Tibial nerve (tissue), 4 donors: ENCODE measurements around the gene LHPP. TPM values are rescaled to one million over a fixed set of nuclear protein-coding genes. Genes with fewer than 3 reads are reported as not detected.

Experiments
- DNase-seq, 2 donors: peaks; one replicate each; pipeline ENCODE4 v3.0.0-alpha.2; 2019; ENCODE audit warnings: low spot score in 2 of 2
- H3K27ac ChIP-seq, 4 donors: fragments of 200-600 bp; sonication (generic) in 3 of 4; one replicate each; pipeline ENCODE4 v1.5.1; 2017 to 2019; ENCODE audit warnings: mild to moderate bottlenecking in 1 of 4
- H3K27me3 ChIP-seq, 2 donors: fragments of 200-600 bp; sonication (generic) in 1 of 2; one replicate each; pipeline versions ENCODE4 v1.5.1 to v1.6.0; 2017 to 2019
- H3K36me3 ChIP-seq, 3 donors: fragments of 200-600 bp; sonication (generic); one replicate each; pipeline ENCODE4 v1.5.1; 2018 to 2019
- H3K4me1 ChIP-seq, 4 donors: fragments of 200-600 bp; sonication (generic) in 3 of 4; one replicate each; pipeline ENCODE4 v1.5.1; 2017 to 2019
- H3K4me3 ChIP-seq, 4 donors: fragments of 200-600 bp; sonication (generic) in 3 of 4; one replicate each; pipeline ENCODE4 v1.5.1; 2017 to 2019; ENCODE audit warnings: mild to moderate bottlenecking in 1 of 4, moderate library complexity in 1 of 4
- H3K9me3 ChIP-seq, 4 donors: fragments of 200-600 bp; sonication (generic) in 3 of 4; one replicate each; pipeline ENCODE4 v1.5.1; 2017 to 2019
- CTCF ChIP-seq, 5 experiments: fragments of 200-600 bp in 3 of 5; fragments of 450-650 bp in 2 of 5; sonication (generic) in 3 of 5; IDR thresholded peaks; one replicate each; pipeline ENCODE4 v1.5.1; 2016 to 2019; ENCODE audit warnings: antibody characterized with exemption in 5 of 5, mild to moderate bottlenecking in 3 of 5, moderate library complexity in 2 of 5
- EP300 ChIP-seq, 2 donors: sonication (generic); formaldehyde crosslinking; IDR thresholded peaks; one replicate each; pipeline ENCODE4 v1.6.1; 2017; ENCODE audit warnings: antibody characterized with exemption in 2 of 2, mild to moderate bottlenecking in 1 of 2
- POLR2A ChIP-seq, 2 donors: fragments of 450-650 bp; IDR thresholded peaks; one replicate each; pipeline ENCODE4 v1.6.1; 2017; ENCODE audit warnings: antibody characterized with exemption in 2 of 2, mild to moderate bottlenecking in 2 of 2, moderate library complexity in 2 of 2
- WGBS, 2 donors: methylation state at CpG; one replicate each; pipeline ENCODE4 v1.1.5; 2018; 5-methylcytosine and 5-hydroxymethylcytosine counted together
- total RNA-seq, 4 donors: library from RNA; depleted of rRNA; stranded (reverse); fragments of >200 nt; gene quantifications; one replicate each; pipeline ENCODE4 v1.1.0, GENCODE V29; 2016

The LHPP gene
- total RNA-seq, 4 donors from 2014 or later = 25.5 to 211 (median 123) TPM

GRCh38 chr10:124624895-124625294 is 163.3 kb downstream of the LHPP start:
- Histone ChIP-seq H3K36me3 (peaks cover 0 to 25% (median 0%) of the 10 kb centered on the region in 3 donors), H3K27me3 (no peaks in the 10 kb centered on the region), H3K4me3 (no peak overlapping the region), H3K9me3 (no peaks in the 10 kb centered on the region), H3K27ac (peak overlapping the region in 3 of 4 donors; percentile 53 to 95 (median 79)), H3K4me1 (peaks cover 3 to 94% (median 75%) of the 10 kb centered on the region in 4 donors)
- TF ChIP-seq CTCF (IDR thresholded peaks at IDR 0.05) (no peak), EP300 (IDR thresholded peaks at IDR 0.05) (no peak), POLR2A (IDR thresholded peaks at IDR 0.05) (no peak)
- DNase-seq = no peak
- WGBS, 2 donors = 82 to 91% methylated on average over 16 of the region's 16 CpGs

- WGBS, 2 donors = 70 to 88% methylated on average over 5 to 19 of the region's 23 CpGs
- Histone ChIP-seq H3K27me3 (no peaks in the 10 kb centered on the region), H3K9me3 (no peaks in the 10 kb centered on the region), H3K4me1 (peaks cover 3 to 94% (median 76%) of the 10 kb centered on the region in 4 donors), H3K27ac (peak overlapping the region in 3 of 4 donors; percentile 53 to 95 (median 79)), H3K36me3 (peaks cover 0 to 25% (median 0%) of the 10 kb centered on the region in 3 donors), H3K4me3 (no peak overlapping the region)
- no peak for DNase-seq
- TF ChIP-seq EP300 (IDR thresholded peaks at IDR 0.05) (no peak), CTCF (IDR thresholded peaks at IDR 0.05) (no peak), POLR2A (IDR thresholded peaks at IDR 0.05) (no peak)
These were observed 164.2 kb downstream of the LHPP start for GRCh38 chr10:124625831-124626238.

GRCh38 chr10:124626759-124627380 is 165.2 kb downstream of the LHPP start:
- H3K27ac ChIP-seq = peak overlapping the region; percentile 46 to 95 (median 86)
- no peaks in the 10 kb centered on the region for H3K9me3 ChIP-seq
- no peaks in the 10 kb centered on the region for H3K27me3 ChIP-seq
- no peak overlapping the region for H3K4me3 ChIP-seq
- H3K4me1 ChIP-seq = peaks cover 3 to 94% (median 77%) of the 10 kb centered on the region in 4 donors
- peaks cover 0 to 21% (median 0%) of the 10 kb centered on the region in 3 donors for H3K36me3 ChIP-seq
- TF ChIP-seq CTCF (IDR thresholded peaks at IDR 0.05) = no peak
- no peak for TF ChIP-seq POLR2A (IDR thresholded peaks at IDR 0.05)
- peak in 1 of 2 donors; percentile 39 for TF ChIP-seq EP300 (IDR thresholded peaks at IDR 0.05)
- 58 to 78% methylated on average over 9 to 13 of the region's 13 CpGs for WGBS, 2 donors
- DNase-seq = no peak

- WGBS, 2 donors = 52 to 59% methylated on average over 9 to 12 of the region's 12 CpGs
These were observed 166.4 kb downstream of the LHPP start for GRCh38 chr10:124627866-124628675.

GRCh38 chr10:124628676-124629021 is 167.0 kb downstream of the LHPP start:
- Histone ChIP-seq H3K4me1 (peaks cover 3 to 94% (median 84%) of the 10 kb centered on the region in 4 donors), H3K27ac (peak overlapping the region; percentile 79 to 95 (median 92)), H3K4me3 (no peak overlapping the region), H3K36me3 (peaks cover 0 to 4% (median 0%) of the 10 kb centered on the region in 3 donors), H3K9me3 (no peaks in the 10 kb centered on the region), H3K27me3 (no peaks in the 10 kb centered on the region)
- no peak for DNase-seq
- 76 to 77% methylated on average over 9 of the region's 9 CpGs for WGBS, 2 donors
- no peak for TF ChIP-seq CTCF (IDR thresholded peaks at IDR 0.05)

More at GRCh38 chr10:124627866-124628675, 166.4 kb downstream of the LHPP start:
- peaks cover 3 to 95% (median 82%) of the 10 kb centered on the region in 4 donors for H3K4me1 ChIP-seq
- peak overlapping the region; percentile 79 to 95 (median 92) for H3K27ac ChIP-seq
- H3K36me3 ChIP-seq = peaks cover 0 to 9% (median 0%) of the 10 kb centered on the region in 3 donors
- DNase-seq = no peak
- H3K27me3 ChIP-seq = no peaks in the 10 kb centered on the region
- no peak overlapping the region for H3K4me3 ChIP-seq
- TF ChIP-seq EP300 (IDR thresholded peaks at IDR 0.05) (no peak), POLR2A (IDR thresholded peaks at IDR 0.05) (no peak)
- H3K9me3 ChIP-seq = no peaks in the 10 kb centered on the region
